CD4-positive, alpha-beta T cell treated with Interleukin-17A for 1 hour (primary cell): Measurements from ENCODE around the gene NCAPD3.
A peak's percentile ranks its signal among the peaks of the same experiment; 100 is the strongest.

Experiments used
- DNase-seq: peaks from one replicate; pipeline ENCODE4 v3.0.0-alpha.2; 2020

NCAPD3 gene

GRCh38 chr11:134250675-134251074, 26.9 kb upstream of the NCAPD3 start:
- DNase-seq = no peak

- no peak for DNase-seq
Observed at GRCh38 chr11:134250246-134250645, 26.5 kb upstream of the NCAPD3 start.

GRCh38 chr11:134248910-134249480, 25.2 kb upstream of the NCAPD3 start:
- no peak for DNase-seq

GRCh38 chr11:134246678-134247077, 22.9 kb upstream of the NCAPD3 start:
- no peak for DNase-seq

GRCh38 chr11:134246100-134246499, 22.3 kb upstream of the NCAPD3 start:
- no peak for DNase-seq

- DNase-seq = no peak
Observed at GRCh38 chr11:134245434-134245833, 21.7 kb upstream of the NCAPD3 start.

DNA sequence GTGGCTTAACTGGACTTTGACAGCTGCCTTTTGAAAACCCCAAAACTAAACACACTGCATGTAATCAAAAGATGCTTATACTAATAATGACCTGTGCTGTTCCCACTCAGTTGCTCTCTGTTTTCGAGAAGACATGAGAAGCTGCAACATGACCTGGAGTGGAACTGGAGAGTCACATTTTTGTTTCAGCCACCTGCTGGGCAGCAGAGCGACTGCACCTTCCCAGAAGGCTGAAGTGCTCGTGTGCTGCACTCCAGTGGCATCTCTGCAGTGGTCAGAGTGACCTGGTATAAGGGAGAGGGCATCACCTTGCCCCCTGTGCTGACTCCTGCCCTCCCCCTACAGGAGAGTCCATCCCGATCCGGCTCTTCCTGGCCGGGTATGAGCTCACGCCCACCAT, 20.8 kb upstream of the NCAPD3 start:
- DNase-seq = peak; percentile 38

DNA sequence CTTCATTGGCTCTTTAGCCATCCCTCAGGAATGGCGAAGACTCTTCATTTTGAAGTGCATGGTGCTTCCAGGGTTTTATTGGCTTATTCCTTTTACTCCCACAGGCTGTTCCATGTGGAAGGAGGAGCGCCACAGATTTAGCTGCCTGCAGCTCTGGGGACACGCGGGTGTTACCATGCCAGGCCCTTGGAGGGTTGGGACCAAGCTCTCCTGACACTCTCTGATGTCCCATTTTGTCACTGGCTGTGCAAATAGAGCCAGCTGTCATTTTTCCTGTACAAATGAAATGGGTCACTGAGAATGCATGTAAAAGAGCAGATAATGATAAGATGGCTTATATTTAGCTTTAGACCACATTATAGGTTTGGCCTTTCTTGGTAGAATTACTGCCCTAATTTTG, 20.1 kb upstream of the NCAPD3 start:
- no peak for DNase-seq

GRCh38 chr11:134242376-134242775, 18.6 kb upstream of the NCAPD3 start:
- no peak for DNase-seq

DNA sequence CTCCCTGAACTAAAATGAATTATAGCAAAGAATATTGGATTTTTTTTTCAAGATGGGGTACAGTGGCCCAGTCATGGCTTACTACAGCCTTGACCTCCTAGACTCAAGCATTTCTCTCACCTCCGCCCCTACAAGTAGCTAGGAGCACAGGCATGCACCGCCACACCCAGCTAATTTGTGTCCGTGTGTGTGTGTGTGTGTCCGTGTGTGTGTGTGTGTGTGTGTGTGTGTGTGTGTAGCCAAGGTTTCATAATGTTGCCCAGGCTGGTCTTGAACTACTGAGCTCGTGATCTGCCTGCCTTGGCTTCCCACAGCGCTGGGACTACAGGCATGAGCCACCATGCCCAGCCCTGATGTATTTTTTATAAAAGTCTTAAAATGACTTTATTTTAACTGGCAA, 16.8 kb upstream of the NCAPD3 start:
- DNase-seq = no peak

- no peak for DNase-seq
Observed at GRCh38 chr11:134238956-134239355, 15.2 kb upstream of the NCAPD3 start.

- no peak for DNase-seq
Observed at GRCh38 chr11:134237557-134237922, 13.8 kb upstream of the NCAPD3 start.

DNA sequence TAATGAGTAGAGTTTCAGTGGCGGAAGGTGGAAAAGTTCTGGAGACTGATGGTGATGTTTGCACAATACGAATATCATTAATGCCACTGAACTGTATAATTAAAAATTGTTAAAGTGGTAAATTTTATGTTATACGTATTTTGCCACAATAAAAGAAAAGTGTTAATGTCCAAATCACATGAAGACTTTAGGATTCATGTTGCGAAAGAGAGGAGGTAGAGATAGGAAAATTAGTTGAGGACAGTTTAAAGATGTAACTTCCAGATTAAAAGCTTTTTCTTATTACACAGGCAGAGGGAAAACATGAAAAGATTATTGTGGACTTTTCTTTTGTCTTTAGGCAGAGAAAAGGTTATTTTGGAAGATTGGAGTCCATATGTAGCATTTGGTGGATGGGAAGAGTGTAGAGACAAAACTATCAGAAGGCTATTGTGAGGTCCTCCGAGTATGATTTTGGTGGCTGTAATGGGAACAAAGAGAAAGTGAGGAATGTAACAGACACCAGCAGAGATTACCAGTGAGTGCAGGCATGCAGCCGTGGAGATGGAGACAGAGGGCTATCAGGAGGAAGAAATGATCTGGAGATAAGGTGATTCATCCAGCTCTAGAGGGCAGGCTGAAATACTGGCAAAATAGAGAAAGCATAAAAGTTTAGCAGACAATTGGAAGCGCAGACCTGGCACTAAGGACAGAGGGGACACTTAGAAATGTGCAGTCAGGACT, 13.2 kb upstream of the NCAPD3 start:
- DNase-seq = no peak

DNA sequence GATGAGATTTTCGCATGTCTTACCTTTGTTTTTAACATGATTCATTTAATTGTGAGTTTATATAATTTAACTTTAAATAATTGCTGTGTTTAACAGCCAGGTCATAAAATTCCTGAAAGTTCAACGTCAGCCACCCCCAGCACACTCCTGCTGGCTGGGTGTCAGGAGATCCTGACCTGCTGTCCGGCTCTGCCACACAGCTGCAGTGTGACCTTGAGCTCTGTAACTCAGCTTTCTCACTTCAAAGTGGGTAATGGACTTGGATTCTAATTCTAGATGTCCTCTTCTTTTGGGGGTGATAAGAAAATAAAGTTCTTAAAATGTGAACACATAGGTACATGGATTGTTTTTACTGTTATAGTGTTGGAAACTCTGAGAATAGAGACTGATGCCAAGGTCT, 11.6 kb upstream of the NCAPD3 start:
- no peak for DNase-seq

GRCh38 chr11:134233729-134234179, 10.0 kb upstream of the NCAPD3 start:
- no peak for DNase-seq

DNA sequence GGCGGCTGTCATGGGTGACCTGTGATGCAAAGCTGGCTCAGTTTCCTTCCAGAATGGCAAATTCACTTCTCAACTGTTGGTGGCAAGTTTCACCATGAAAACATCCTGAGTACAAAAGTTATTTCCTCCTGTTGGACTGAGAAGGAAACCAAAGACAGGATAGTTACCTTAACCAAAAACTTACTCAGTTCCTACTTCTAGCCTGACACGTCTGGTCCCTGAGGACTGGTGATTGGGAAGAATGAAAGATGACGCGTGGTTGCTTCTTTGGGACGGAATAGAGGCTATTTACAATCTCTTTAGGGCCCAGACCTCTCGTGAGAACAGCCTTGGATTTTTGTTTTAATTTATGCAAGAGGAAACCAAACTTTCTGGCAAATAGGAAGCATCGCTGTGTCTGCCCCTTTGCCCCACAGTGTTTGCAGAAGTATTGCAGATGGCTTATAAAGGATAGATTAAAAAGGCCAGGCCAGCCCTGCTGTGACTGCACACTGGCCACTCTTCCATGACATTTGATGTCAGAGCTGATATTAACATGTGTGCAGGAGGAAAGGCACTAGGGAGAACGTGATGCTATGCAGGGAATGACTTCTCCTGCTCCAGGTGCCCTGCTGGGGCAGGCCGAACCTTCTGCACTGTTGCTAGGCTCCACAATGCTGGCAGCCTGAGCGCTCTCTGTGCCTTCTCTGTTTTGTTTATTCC, 8.3 kb upstream of the NCAPD3 start:
- no peak for DNase-seq

DNA sequence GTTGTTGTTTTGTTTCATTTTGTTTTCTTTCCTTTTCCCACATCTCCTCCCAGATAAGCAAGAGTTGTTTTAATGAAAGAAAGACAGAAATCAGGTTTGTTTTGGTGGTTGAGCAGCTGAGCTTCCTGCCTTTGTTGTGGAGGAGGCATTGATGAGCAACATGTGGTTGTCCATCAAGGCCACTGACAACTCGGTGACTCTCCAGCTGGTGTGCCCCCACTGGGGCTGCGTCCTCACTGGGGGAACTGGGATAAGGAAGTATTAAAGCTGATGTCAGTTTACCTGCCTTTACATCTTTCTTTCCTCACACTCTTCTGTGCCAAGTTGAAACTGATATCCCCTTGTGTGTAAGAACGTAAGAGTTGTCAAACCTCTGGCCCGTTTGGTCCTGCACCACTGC, 6.6 kb upstream of the NCAPD3 start:
- DNase-seq = no peak

- no peak for DNase-seq
Observed at GRCh38 chr11:134229126-134229790, 5.5 kb upstream of the NCAPD3 start.

- DNase-seq = peak; percentile 42
Observed at GRCh38 chr11:134228625-134229024, 4.9 kb upstream of the NCAPD3 start.

GRCh38 chr11:134226806-134227325, 3.1 kb upstream of the NCAPD3 start:
- no peak for DNase-seq

GRCh38 chr11:134224710-134225664, 1.2 kb upstream of the NCAPD3 start:
- peak; percentile 48 for DNase-seq

DNA sequence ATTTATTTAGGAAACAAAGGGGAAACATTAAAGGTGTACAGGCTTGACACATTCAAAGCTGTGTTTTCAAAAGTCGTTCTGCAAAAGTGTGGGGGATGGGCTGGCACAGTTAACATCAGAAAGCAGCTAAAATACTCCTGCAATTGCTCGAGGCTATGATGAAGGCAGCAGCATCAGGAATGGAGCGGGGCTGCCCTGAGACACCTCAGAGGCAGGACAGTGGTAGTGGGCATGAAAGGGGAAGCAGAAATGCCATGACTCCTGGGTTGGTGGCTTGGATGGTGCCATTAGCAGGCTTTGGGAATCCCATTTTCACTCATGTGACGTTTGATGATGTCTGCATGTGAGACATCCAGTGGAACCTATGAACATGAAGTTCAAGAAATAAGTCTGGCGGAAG, 646 bp downstream of the NCAPD3 start:
- no peak for DNase-seq
